ENCODE results near the gene CFAP100. TPM values are rescaled to one million over a fixed set of nuclear protein-coding genes. Genes with fewer than 3 reads are reported as not detected.

The CFAP100 gene
- total RNA-seq, 1 donor: not detected

GRCh38 chr3:126353694-126354321 lies 40.9 kb upstream of the CFAP100 start:
- Histone ChIP-seq H3K4me1 (ENCODE audit: insufficient read depth, low read length) (peaks cover 19% of the 10 kb centered on the region), H3K27me3 (ENCODE audit: insufficient read depth, low read length) (peaks cover 28% of the 10 kb centered on the region), H3K4me3 (ENCODE audit: low read length) (no peak overlapping the region), H3K9me3 (ENCODE audit: low read depth, low read length) (no peaks in the 10 kb centered on the region)

GRCh38 chr3:126354776-126355175 lies 39.9 kb upstream of the CFAP100 start:
- Histone ChIP-seq H3K4me3 (ENCODE audit: low read length) (no peak overlapping the region), H3K27me3 (ENCODE audit: insufficient read depth, low read length) (peaks cover 35% of the 10 kb centered on the region)

GRCh38 chr3:126355251-126355650 lies 39.5 kb upstream of the CFAP100 start:
- Histone ChIP-seq H3K4me3 (ENCODE audit: low read length) (no peak overlapping the region), H3K27me3 (ENCODE audit: insufficient read depth, low read length) (peaks cover 40% of the 10 kb centered on the region), H3K4me1 (ENCODE audit: insufficient read depth, low read length) (peaks cover 19% of the 10 kb centered on the region), H3K9me3 (ENCODE audit: low read depth, low read length) (no peaks in the 10 kb centered on the region)

More at GRCh38 chr3:126354776-126355175, 39.9 kb upstream of the CFAP100 start:
- peaks cover 19% of the 10 kb centered on the region for H3K4me1 ChIP-seq (ENCODE audit: insufficient read depth, low read length)
- H3K9me3 ChIP-seq (ENCODE audit: low read depth, low read length): no peaks in the 10 kb centered on the region

DNA sequence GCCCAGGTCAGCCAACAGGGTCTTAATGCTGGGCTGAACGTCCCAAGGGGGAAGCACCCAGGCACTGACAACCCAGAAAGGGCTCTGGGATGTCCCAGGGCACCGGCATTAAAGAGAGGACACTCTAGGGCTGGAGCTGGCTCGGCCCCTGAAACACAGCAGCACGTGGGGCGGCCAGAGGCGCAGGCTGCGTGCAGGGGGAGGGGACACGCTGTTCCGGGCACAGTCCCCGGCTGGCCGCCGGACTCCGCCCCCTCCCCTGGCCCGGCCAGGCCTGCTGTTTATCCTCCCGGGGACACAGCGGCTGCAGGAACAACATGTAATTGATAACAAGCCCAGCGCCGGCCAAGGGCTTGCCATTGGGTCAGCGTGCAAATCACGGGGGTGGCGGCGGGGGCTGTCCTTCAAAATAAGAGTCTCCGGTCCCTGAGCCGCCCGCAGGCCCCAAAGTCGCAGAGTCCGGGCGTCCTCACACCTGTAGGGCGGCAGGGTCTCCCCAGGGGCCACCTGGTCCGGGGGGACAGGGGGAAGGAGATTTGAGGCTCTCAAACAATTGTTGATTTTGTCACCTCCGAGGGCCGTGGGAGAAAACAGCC lies 38.8 kb upstream of the CFAP100 start:
- no peak overlapping the region for H3K4me3 ChIP-seq (ENCODE audit: low read length)
- peaks cover 19% of the 10 kb centered on the region for H3K4me1 ChIP-seq (ENCODE audit: insufficient read depth, low read length)
- H3K27me3 ChIP-seq (ENCODE audit: insufficient read depth, low read length): peaks cover 46% of the 10 kb centered on the region
- H3K9me3 ChIP-seq (ENCODE audit: low read depth, low read length): no peaks in the 10 kb centered on the region

- peak overlapping the region; percentile 24 for H3K4me3 ChIP-seq (ENCODE audit: low read length)
These were observed 38.1 kb upstream of the CFAP100 start for GRCh38 chr3:126356373-126357264.

DNA sequence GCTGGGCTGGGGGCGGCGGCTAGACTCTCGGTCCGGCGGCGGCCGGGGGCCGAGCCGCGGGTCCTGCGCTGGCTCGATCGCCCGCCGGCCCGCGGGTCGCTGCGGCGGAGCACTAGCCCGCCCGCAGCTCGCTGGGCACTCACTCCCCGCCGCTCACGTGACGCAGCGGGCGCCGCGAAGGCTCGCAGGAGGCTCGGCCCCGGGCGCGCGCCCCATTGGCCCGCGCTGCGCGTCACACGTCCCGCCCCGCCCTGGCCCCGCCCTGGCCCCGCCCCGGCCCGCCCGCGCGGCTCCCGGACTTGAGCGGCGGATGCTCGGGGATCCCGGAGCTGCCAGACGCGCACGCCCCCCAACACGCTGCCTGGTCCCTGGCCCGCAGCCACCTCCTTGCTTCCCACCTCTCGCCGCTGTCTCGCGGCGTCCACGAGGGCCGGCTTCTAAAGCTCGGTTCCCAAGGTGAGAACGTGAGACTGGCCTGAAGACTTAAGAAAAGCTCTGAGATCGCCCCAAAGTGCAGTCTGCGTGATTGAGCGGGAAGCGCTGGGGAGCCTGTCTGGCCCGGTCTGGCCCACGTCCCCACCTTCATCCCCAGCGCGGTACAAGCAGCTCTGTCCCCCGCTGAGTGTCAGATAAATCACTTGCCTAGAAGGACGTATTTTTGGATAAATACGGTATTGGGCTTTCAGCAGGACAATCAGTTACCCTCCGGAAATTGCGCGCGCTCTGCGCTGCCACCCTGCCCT lies 37.2 kb upstream of the CFAP100 start, which contains the start of gene KLF15:
Gene KLF15 (minus strand): TSS at position 114 of the 743 bp plus-strand sequence. CDS start 4,486 bp downstream, outside the sequence.
- H3K9me3 ChIP-seq (ENCODE audit: low read depth, low read length): no peaks in the 10 kb centered on the region
- H3K4me3 ChIP-seq (ENCODE audit: low read length): peak within 1 kb of the TSS; percentile 32
- peaks cover 19% of the 10 kb centered on the region for H3K4me1 ChIP-seq (ENCODE audit: insufficient read depth, low read length)
- H3K27me3 ChIP-seq (ENCODE audit: insufficient read depth, low read length): peaks cover 50% of the 10 kb centered on the region

More at GRCh38 chr3:126356373-126357264, 38.1 kb upstream of the CFAP100 start:
- Histone ChIP-seq H3K27me3 (ENCODE audit: insufficient read depth, low read length) (peaks cover 48% of the 10 kb centered on the region), H3K4me1 (ENCODE audit: insufficient read depth, low read length) (peaks cover 19% of the 10 kb centered on the region), H3K9me3 (ENCODE audit: low read depth, low read length) (no peaks in the 10 kb centered on the region)

- no peak overlapping the region for H3K4me3 ChIP-seq (ENCODE audit: low read length)
- H3K4me1 ChIP-seq (ENCODE audit: insufficient read depth, low read length): peaks cover 19% of the 10 kb centered on the region
- H3K9me3 ChIP-seq (ENCODE audit: low read depth, low read length): no peaks in the 10 kb centered on the region
- H3K27me3 ChIP-seq (ENCODE audit: insufficient read depth, low read length): peaks cover 57% of the 10 kb centered on the region
These were observed 36.5 kb upstream of the CFAP100 start for GRCh38 chr3:126358038-126358815.

DNA sequence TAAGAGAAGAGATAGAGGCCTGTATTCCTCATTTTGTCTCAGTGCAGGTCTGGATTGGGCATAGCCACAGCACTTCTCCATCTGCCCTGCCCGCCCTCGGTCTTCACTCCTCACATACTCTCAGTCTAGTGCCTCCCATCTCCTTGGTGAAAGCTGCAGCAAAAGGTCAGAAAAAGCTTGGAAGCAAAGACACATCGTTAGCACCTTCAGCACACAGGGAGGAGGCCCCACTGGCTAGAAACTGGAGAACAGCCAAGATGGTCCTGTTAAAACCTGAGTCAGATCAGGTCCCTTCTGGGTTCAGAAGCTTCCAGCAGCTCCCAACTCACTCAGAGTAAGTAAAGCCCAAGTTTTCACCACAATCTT lies 35.9 kb upstream of the CFAP100 start:
- Histone ChIP-seq H3K27me3 (ENCODE audit: insufficient read depth, low read length) (peaks cover 57% of the 10 kb centered on the region), H3K9me3 (ENCODE audit: low read depth, low read length) (no peaks in the 10 kb centered on the region), H3K4me3 (ENCODE audit: low read length) (no peak overlapping the region), H3K4me1 (ENCODE audit: insufficient read depth, low read length) (peaks cover 19% of the 10 kb centered on the region)

DNA sequence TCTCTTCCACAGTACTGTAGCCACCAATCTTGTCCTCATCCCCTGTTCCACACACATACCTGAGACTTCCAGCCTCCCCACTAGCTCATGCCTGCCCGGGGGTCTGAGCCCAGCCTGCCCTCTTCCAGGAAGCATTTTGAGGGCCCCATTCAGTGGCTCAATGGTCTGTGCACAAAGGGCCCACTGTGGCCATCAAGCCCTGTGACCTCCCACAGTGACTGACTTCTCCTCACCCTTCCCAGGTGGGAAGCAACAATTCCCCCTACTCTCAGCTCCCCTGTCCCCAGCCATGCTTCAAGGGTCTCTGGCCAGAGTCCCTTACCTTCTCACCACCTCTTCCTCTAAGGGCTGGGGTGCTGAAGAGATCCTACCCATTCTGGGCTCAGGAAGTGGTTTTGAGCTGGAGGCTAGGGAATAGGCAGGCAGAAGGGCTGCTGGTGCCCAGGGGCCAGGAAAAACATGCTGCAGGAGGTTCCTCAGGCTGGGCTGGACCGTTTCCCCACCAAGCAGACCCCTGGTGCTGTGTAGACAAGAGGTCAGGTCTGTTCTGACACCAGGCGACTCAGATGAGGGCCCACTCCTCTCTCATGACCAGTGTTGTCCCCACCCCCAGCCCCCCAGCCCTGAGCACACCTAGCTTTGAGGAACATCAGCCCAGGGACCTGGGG lies 34.5 kb upstream of the CFAP100 start:
- Histone ChIP-seq H3K9me3 (ENCODE audit: low read depth, low read length) (no peaks in the 10 kb centered on the region), H3K4me3 (ENCODE audit: low read length) (no peak overlapping the region), H3K4me1 (ENCODE audit: insufficient read depth, low read length) (peaks cover 19% of the 10 kb centered on the region), H3K27me3 (ENCODE audit: insufficient read depth, low read length) (peaks cover 53% of the 10 kb centered on the region)

- peaks cover 48% of the 10 kb centered on the region for H3K27me3 ChIP-seq (ENCODE audit: insufficient read depth, low read length)
- H3K9me3 ChIP-seq (ENCODE audit: low read depth, low read length): no peaks in the 10 kb centered on the region
These were observed 34.0 kb upstream of the CFAP100 start for GRCh38 chr3:126360714-126361060.

GRCh38 chr3:126361211-126361610 lies 33.5 kb upstream of the CFAP100 start:
- H3K9me3 ChIP-seq (ENCODE audit: low read depth, low read length): no peaks in the 10 kb centered on the region
- peaks cover 42% of the 10 kb centered on the region for H3K27me3 ChIP-seq (ENCODE audit: insufficient read depth, low read length)
- peaks cover 12% of the 10 kb centered on the region for H3K4me1 ChIP-seq (ENCODE audit: insufficient read depth, low read length)
- no peak overlapping the region for H3K4me3 ChIP-seq (ENCODE audit: low read length)

More at GRCh38 chr3:126360714-126361060, 34.0 kb upstream of the CFAP100 start:
- peaks cover 17% of the 10 kb centered on the region for H3K4me1 ChIP-seq (ENCODE audit: insufficient read depth, low read length)
- no peak overlapping the region for H3K4me3 ChIP-seq (ENCODE audit: low read length)

DNA sequence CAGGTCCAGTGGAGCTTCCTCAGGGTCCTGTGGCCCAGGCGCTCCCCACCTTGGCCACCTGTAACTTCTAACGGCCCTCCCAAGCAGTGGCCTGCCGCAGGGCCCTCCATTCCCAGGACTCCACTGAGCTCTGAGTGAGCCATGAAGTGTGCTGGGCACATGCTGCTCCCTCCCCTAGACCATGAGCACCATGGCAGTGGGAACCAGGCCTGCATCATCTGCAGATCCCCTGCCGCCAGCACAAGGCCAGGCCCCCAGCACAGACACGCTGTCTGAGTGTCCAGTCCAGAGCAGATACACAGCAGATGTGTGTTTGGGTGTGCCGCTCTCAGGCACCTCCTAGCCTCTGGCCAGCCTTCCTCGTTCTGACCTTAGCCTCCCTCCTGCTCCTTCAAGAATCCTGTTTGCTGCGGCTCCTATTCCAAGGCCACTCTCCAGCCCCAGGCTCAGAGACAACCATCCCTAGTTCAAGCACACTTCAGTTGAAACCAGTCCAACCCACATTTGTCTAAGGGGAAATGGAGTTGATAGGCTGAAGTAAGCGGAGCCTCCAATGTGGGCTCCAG lies 30.5 kb upstream of the CFAP100 start:
- Histone ChIP-seq H3K9me3 (ENCODE audit: low read depth, low read length) (no peaks in the 10 kb centered on the region), H3K27me3 (ENCODE audit: insufficient read depth, low read length) (peaks cover 25% of the 10 kb centered on the region), H3K4me3 (ENCODE audit: low read length) (no peak overlapping the region), H3K4me1 (ENCODE audit: insufficient read depth, low read length) (no peaks in the 10 kb centered on the region)

GRCh38 chr3:126364731-126365301 lies 29.9 kb upstream of the CFAP100 start:
- Histone ChIP-seq H3K4me3 (ENCODE audit: low read length) (no peak overlapping the region), H3K27me3 (ENCODE audit: insufficient read depth, low read length) (peaks cover 22% of the 10 kb centered on the region), H3K9me3 (ENCODE audit: low read depth, low read length) (no peaks in the 10 kb centered on the region), H3K4me1 (ENCODE audit: insufficient read depth, low read length) (no peaks in the 10 kb centered on the region)
